Activated T-cell treated with anti-CD3 and anti-CD28 coated beads, Interleukin-2, amount 50 U/mL, for 72 hours (primary cell): Measurements from ENCODE around the gene FAM237B. TPM values are rescaled to one million over a fixed set of nuclear protein-coding genes. Genes with fewer than 3 reads are reported as not detected.

ENCODE experiments used
- ATAC-seq, 2 donors: fragments of 150-1000 bp; cut with Tn5 transposase; replicated peaks in 1 of 2; 2 replicates each; pipeline ENCODE4 v1.10.0; 2021; ENCODE audit warnings: moderate library complexity in 2 of 2, mild to moderate bottlenecking in 1 of 2
- DNase-seq, 2 donors: peaks; one replicate each; pipeline ENCODE4 v3.0.0; 2021 to 2022; ENCODE audit warnings: mixed read lengths in 1 of 2
- H3K27ac Mint-ChIP-seq: one replicate; pipeline ENCODE4 v1.8.0; 2022; ENCODE audit warnings: mild to moderate bottlenecking, moderate library complexity, mixed read lengths
- H3K27me3 Mint-ChIP-seq: one replicate; pipeline ENCODE4 v1.8.0; 2022; ENCODE audit warnings: low read depth, mixed read lengths
- H3K36me3 Mint-ChIP-seq, 2 donors: one replicate each; pipeline ENCODE4 v1.8.0; 2022; ENCODE audit warnings: mixed read lengths in 2 of 2, mild to moderate bottlenecking in 1 of 2; ENCODE audit not compliant: insufficient read depth in 2 of 2
- H3K4me1 Mint-ChIP-seq: one replicate; pipeline ENCODE4 v1.8.0; 2022; ENCODE audit warnings: low read depth, mixed read lengths
- H3K4me3 Mint-ChIP-seq, 2 donors: one replicate each; pipeline ENCODE4 v1.8.0; 2022; ENCODE audit warnings: mild to moderate bottlenecking in 2 of 2, mixed read lengths in 2 of 2, moderate library complexity in 2 of 2
- H3K9me3 Mint-ChIP-seq, 2 donors: one replicate each; pipeline ENCODE4 v1.8.0; 2022; ENCODE audit warnings: mixed read lengths in 2 of 2
- total RNA-seq, 2 donors: library from RNA; stranded (reverse); gene quantifications; one replicate each; pipeline ENCODE4 v1.2.3, GENCODE V29; 2022

FAM237B gene
- total RNA-seq, 2 donors from 2014 or later = not detected

DNA sequence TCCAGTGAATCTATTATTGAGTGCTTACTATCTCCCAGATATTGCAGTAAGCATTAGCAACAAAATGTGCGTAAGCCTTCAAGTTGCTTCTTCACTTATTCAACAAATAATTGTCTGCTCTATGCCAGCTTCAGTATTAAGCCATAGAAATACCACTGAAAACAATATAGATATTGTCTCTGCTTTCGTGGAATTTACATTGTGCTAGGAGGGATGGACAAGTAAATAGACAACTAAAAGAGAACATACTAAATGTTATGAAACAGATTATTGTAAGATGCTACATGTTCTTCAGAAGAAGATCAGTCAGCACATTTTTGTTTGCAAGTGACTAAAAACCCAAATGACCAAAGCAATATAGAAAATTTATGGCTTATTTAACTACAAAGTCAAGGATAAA lies 48.9 kb downstream of the FAM237B start:
- Mint-ChIP-seq H3K27me3 (peaks cover 6% of the 10 kb centered on the region), H3K27ac (no peak overlapping the region), H3K36me3 (no peaks in the 10 kb centered on the region), H3K9me3 (no peaks in the 10 kb centered on the region), H3K4me1 (no peaks in the 10 kb centered on the region), H3K4me3 (no peak overlapping the region)
- ATAC-seq (no peak), DNase-seq (no peak)

- no peak overlapping the region for H3K4me3 Mint-ChIP-seq
- H3K9me3 Mint-ChIP-seq = no peaks in the 10 kb centered on the region
- H3K27me3 Mint-ChIP-seq = peaks cover 9% of the 10 kb centered on the region
- no peak overlapping the region for H3K27ac Mint-ChIP-seq
- DNase-seq = no peak
- no peak for ATAC-seq
- H3K4me1 Mint-ChIP-seq = no peaks in the 10 kb centered on the region
- H3K36me3 Mint-ChIP-seq = no peaks in the 10 kb centered on the region
These were observed 49.4 kb downstream of the FAM237B start for GRCh38 chr7:90271753-90272152.

GRCh38 chr7:90270431-90271178 lies 50.5 kb downstream of the FAM237B start:
- Mint-ChIP-seq H3K4me3 (no peak overlapping the region), H3K27ac (no peak overlapping the region), H3K4me1 (no peaks in the 10 kb centered on the region), H3K9me3 (no peaks in the 10 kb centered on the region), H3K27me3 (peaks cover 9% of the 10 kb centered on the region), H3K36me3 (no peaks in the 10 kb centered on the region)
- ATAC-seq (no peak), DNase-seq (no peak)

- DNase-seq (no peak), ATAC-seq (no peak)
- peaks cover 9% of the 10 kb centered on the region for H3K27me3 Mint-ChIP-seq
- H3K4me1 Mint-ChIP-seq = no peaks in the 10 kb centered on the region
- no peaks in the 10 kb centered on the region for H3K36me3 Mint-ChIP-seq
- H3K27ac Mint-ChIP-seq = no peak overlapping the region
- H3K4me3 Mint-ChIP-seq = no peak overlapping the region
- H3K9me3 Mint-ChIP-seq = no peaks in the 10 kb centered on the region
These were observed 51.9 kb downstream of the FAM237B start for GRCh38 chr7:90269163-90269562.

- H3K27ac Mint-ChIP-seq = no peak overlapping the region
- peaks cover 9% of the 10 kb centered on the region for H3K27me3 Mint-ChIP-seq
- no peaks in the 10 kb centered on the region for H3K4me1 Mint-ChIP-seq
These were observed 53.7 kb downstream of the FAM237B start for GRCh38 chr7:90267263-90267858.

GRCh38 chr7:90266808-90267207 lies 54.3 kb downstream of the FAM237B start:
- Mint-ChIP-seq H3K36me3 (no peaks in the 10 kb centered on the region), H3K4me3 (no peak overlapping the region), H3K27ac (no peak overlapping the region), H3K4me1 (no peaks in the 10 kb centered on the region), H3K27me3 (peaks cover 9% of the 10 kb centered on the region), H3K9me3 (no peaks in the 10 kb centered on the region)
- ATAC-seq = no peak
- DNase-seq = no peak

More at GRCh38 chr7:90267263-90267858, 53.7 kb downstream of the FAM237B start:
- Mint-ChIP-seq H3K36me3 (no peaks in the 10 kb centered on the region), H3K4me3 (no peak overlapping the region), H3K9me3 (no peaks in the 10 kb centered on the region)
- ATAC-seq (no peak), DNase-seq (no peak)

Other genes with a start within 250 kb of the FAM237B start
- 1 to 10 TPM; 2.0 to 2.1 TPM for gene STEAP1, start 166.8 kb downstream of the FAM237B start, total RNA-seq
- gene STEAP2, start 109.6 kb downstream of the FAM237B start, total RNA-seq = not detected
- gene CFAP69, start 76.1 kb downstream of the FAM237B start, total RNA-seq = 1 to 10 TPM in 1 of 2 donors, under 1 TPM in 1; 0.79 to 1.1 TPM
- 10 to 100 TPM; 47.6 to 71.1 TPM for gene GTPBP10, start 25.4 kb upstream of the FAM237B start, total RNA-seq
- gene CLDN12, start 82.2 kb upstream of the FAM237B start, total RNA-seq = 10 to 100 TPM in 1 of 2 donors, 1 to 10 TPM in 1; 5.5 to 11.2 TPM
- not detected for gene PTTG1IP2, start 148.3 kb upstream of the FAM237B start, total RNA-seq